Measurements from ENCODE around the gene IARS2. TPM values are rescaled to one million over a fixed set of nuclear protein-coding genes. Genes with fewer than 3 reads are reported as not detected.
A peak's percentile ranks its signal among the peaks of the same experiment; 100 is the strongest.
"Not testable (repeated sequence)": the region's sequence is repeated elsewhere in the genome, so short reads cannot be mapped to it uniquely, and the experiment has no call there.

IARS2 gene
- total and polyA plus RNA-seq, 8 donors = 7.6 to 30.5 (median 20.6) TPM

DNA sequence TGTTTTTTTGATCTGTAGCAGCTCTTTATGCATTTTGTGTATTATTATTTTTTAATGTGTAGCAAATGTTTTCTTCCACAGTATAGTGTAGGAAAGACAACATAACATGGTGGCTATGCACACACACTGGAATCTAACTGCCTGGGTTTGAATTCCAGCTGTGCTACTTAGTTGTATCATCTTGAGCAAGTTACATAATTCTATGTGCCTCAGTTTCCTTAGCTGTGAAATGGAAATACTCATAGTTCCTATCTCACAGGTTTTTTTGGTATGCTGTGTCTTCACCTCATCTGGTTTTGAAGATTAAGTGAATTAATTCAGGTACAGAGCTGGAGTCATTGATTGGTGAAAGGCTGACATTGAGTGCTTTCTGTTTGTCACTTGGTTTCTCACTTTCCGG, 1.2 kb upstream of the IARS2 start:
- no peak overlapping the region for H3K4me3 ChIP-seq
- TF ChIP-seq, protein P1, sequence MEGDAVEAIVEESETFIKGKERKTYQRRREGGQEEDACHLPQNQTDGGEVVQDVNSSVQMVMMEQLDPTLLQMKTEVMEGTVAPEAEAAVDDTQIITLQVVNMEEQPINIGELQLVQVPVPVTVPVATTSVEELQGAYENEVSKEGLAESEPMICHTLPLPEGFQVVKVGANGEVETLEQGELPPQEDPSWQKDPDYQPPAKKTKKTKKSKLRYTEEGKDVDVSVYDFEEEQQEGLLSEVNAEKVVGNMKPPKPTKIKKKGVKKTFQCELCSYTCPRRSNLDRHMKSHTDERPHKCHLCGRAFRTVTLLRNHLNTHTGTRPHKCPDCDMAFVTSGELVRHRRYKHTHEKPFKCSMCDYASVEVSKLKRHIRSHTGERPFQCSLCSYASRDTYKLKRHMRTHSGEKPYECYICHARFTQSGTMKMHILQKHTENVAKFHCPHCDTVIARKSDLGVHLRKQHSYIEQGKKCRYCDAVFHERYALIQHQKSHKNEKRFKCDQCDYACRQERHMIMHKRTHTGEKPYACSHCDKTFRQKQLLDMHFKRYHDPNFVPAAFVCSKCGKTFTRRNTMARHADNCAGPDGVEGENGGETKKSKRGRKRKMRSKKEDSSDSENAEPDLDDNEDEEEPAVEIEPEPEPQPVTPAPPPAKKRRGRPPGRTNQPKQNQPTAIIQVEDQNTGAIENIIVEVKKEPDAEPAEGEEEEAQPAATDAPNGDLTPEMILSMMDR (IDR thresholded peaks at IDR 0.05) = no peak
- intact Hi-C loops (cut with DNase I) = no loop called here
- FAIRE-seq (no peak), ATAC-seq (no peak), DNase-seq (no peak)
- H3K27me3 ChIP-seq = no peaks in the 10 kb centered on the region
- H3K36me3 ChIP-seq = no peaks in the 10 kb centered on the region
- H3K4me1 ChIP-seq = peaks cover 5 to 10% (median 9%) of the 10 kb centered on the region in 3 donors
- 98 to 100% methylated on average over 1 of the region's 1 CpG for WGBS, 2 donors
- H3K27ac ChIP-seq = no peak overlapping the region
- no peaks in the 10 kb centered on the region for H3K9me3 ChIP-seq

DNA sequence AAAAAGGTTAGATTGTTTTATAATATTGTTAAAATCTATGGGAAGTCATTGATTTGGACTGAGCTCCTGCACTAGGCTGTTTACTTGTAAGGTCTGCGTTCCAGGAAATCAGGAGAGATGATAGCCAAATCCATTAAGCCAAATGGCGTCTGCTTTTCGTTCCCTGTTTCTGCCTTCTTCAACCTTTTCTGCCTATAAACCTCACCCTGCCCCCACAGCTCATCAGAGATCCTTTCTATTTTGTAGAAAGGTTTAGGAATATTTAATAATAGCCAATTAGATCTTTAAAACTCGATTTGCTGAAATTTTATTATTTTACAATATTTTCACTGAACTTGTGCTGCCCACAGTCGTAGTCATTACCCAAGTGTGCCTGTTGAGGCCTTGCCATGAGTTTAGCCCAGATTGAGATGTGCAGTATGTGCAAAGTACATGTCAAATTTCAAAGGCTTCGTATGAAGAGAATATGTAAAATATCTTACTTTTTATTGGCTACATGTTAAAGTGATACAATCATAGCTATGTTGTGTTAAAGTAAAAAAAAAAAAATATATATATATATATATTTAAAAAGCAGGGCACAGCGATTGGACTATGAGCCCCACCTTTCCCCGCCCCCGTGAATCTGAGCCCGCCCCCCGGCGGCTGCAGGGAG, 444 bp upstream of the IARS2 start:
- H3K4me1 ChIP-seq = peaks cover 5 to 10% (median 9%) of the 10 kb centered on the region in 3 donors
- no peaks in the 10 kb centered on the region for H3K9me3 ChIP-seq
- H3K36me3 ChIP-seq = no peaks in the 10 kb centered on the region
- DNase-seq (no peak), FAIRE-seq (no peak), ATAC-seq (peak in 1 of 4 donors; percentile 3)
- TF ChIP-seq, protein P1 (IDR thresholded peaks at IDR 0.05) = no peak
- peak overlapping the region in 3 of 4 donors; percentile 81 to 96 (median 94) for H3K4me3 ChIP-seq
- H3K27me3 ChIP-seq = no peaks in the 10 kb centered on the region
- H3K27ac ChIP-seq = peak overlapping the region in 2 of 4 donors; percentile 88 to 90
- WGBS, 2 donors = 17% methylated on average over 12 of the region's 12 CpGs
- intact Hi-C loops (cut with DNase I) = no loop called here

DNA sequence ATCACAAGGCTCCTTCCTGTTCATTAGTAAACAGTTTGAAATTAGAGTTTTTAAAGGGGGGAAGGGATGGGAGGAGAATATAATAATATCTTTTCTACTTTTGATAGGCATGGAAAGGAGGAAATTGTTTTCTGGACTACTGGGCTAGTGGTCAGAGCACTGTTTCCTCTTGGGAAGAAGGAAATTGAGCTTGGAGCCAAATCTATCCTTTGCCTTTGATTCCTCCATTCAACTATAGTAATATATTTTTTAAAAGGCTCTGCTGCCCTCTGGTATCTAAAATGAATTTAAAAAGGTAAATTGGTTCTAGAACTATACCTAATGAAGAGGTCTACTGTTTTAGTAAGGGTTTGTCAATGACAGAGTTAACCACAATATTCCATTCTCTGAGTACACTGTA, 5.9 kb downstream of the IARS2 start:
- ATAC-seq (no peak), DNase-seq (no peak), FAIRE-seq (no peak)
- no peaks in the 10 kb centered on the region for H3K27me3 ChIP-seq
- intact Hi-C loops (cut with DNase I) = loop anchor here in 1 of 3 donors (10.0 kb wide), 1 partner anchor 85 kb away; no protein-coding TSS in a partner anchor
- peaks cover 5 to 10% (median 5%) of the 10 kb centered on the region in 3 donors for H3K4me1 ChIP-seq
- H3K9me3 ChIP-seq = no peaks in the 10 kb centered on the region
- no peak overlapping the region for H3K4me3 ChIP-seq
- TF ChIP-seq, protein P1 (IDR thresholded peaks at IDR 0.05) = no peak
- no peak overlapping the region for H3K27ac ChIP-seq
- peaks cover 0 to 49% (median 9%) of the 10 kb centered on the region in 3 donors for H3K36me3 ChIP-seq

DNA sequence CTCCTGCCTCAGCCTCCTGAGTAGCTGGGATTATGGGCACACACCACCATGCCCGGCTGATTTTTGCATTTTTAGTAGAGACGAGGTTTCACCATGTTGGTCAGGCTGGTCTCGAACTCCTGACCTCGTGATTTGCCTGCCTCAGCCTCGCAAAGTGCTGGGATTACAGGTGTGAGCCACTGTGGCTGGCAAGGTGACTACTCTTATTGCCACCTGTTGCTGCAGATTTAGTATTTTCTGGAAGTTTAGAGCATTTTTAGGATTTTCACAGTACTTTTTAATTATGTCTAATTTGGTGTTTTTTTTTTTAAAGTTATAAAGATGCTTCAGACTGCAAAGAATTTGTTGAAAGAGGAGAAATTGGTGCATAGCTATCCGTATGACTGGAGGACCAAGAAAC, 16.5 kb downstream of the IARS2 start:
- FAIRE-seq; intact Hi-C loops (cut with DNase I); H3K4me1 ChIP-seq; H3K27ac ChIP-seq; ATAC-seq; H3K9me3 ChIP-seq; DNase-seq; H3K27me3 ChIP-seq; H3K4me3 ChIP-seq: not testable (repeated sequence)
- H3K36me3 ChIP-seq = peaks cover 0 to 60% (median 10%) of the 10 kb centered on the region in 3 donors
- WGBS, 2 donors = 92% methylated on average over 6 of the region's 6 CpGs

DNA sequence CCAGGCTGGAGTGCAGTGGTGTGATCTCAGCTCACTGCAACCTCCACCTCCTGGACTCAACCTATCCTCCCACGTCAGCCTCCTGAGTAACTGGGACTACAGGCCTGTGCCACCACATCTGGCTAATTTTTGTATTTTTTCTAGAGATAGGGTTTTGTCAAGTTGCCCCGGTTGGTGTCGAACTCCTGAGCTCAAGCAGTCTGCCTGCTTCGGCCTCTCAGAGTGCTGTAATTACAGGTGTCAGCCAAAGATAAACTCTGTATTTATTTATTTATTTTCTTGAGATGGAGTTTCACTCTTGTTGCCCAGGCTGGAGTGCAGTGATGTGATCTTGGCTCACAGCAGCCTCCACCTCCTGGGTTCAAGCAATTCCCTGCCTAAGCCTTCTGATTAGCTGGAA, 18.7 kb downstream of the IARS2 start:
- WGBS, 2 donors = 89 to 91% methylated on average over 4 of the region's 4 CpGs
- not testable (repeated sequence) for ATAC-seq
- H3K36me3 ChIP-seq = peaks cover 0 to 52% (median 5%) of the 10 kb centered on the region in 3 donors

DNA sequence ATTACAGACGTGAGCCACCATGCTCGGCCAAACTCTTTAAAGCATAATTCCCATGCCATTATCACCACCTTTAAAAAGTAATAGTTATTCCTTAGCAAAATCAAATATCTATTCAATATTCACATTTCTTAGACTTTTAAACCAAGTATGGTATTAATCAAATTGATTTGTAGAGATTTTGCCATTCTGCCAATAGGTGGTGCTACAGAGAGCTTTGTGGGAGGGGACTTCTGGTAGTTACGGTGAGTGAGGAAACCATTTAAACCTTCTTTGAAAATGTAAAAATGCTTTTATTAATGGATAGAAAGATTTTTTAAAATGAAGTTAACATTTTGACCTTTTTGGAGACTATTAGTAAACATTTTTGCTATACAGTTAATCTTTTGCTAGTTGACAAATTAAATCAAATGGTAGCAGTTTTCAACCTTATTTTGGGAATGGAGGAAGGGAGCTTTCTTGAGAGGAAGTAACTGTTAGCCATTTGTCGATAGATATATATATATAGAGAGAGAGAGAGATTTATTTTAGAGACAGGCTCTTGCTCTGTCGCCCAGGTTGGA, 19.3 kb downstream of the IARS2 start:
- no peaks in the 10 kb centered on the region for H3K9me3 ChIP-seq
- H3K4me1 ChIP-seq = no peaks in the 10 kb centered on the region
- no peak overlapping the region for H3K27ac ChIP-seq
- no peak overlapping the region for H3K4me3 ChIP-seq
- TF ChIP-seq, protein P1 (IDR thresholded peaks at IDR 0.05) = peak in 3 of 4 donors; percentile 14 to 37 (median 20)
- intact Hi-C loops (cut with DNase I) = no loop called here
- DNase-seq = no peak
- 61 to 68% methylated on average over 5 of the region's 5 CpGs for WGBS, 2 donors
- peak in 3 of 4 donors; percentile 58 to 82 (median 80) for ATAC-seq
- H3K36me3 ChIP-seq = peaks cover 0 to 46% (median 5%) of the 10 kb centered on the region in 3 donors
- FAIRE-seq = peak; percentile 37
- no peaks in the 10 kb centered on the region for H3K27me3 ChIP-seq

More for the DNA sequence above, 18.7 kb downstream of the IARS2 start:
- H3K27me3 ChIP-seq; H3K4me1 ChIP-seq; H3K27ac ChIP-seq; intact Hi-C loops (cut with DNase I); H3K9me3 ChIP-seq; DNase-seq; FAIRE-seq; H3K4me3 ChIP-seq: not testable (repeated sequence)

Measured in pancreas (tissue), 10 donors.